NB4 (cell line): ENCODE measurements around the gene CSNK2A3.

Experiments
- CTCF ChIP-seq: IDR thresholded peaks from one replicate; pipeline ENCODE4 v1.5.1; 2012; ENCODE audit warnings: low read depth, low read length
- MAX ChIP-seq: IDR thresholded peaks from 2 replicates; pipeline ENCODE4 v1.6.1; 2011; ENCODE audit warnings: low read depth, low read length

- no peak for TF ChIP-seq CTCF
- TF ChIP-seq MAX = no peak
Observed at GRCh38 chr11:11380340-11380739, 27.3 kb upstream of the CSNK2A3 start.
